GM21515 (cell line): ENCODE measurements around the gene RAPGEF1.
"Not testable (repeated sequence)": the region's sequence is repeated elsewhere in the genome, so short reads cannot be mapped to it uniquely, and the experiment has no call there.

Experiments
- ATAC-seq: cut with Tn5 transposase; IDR thresholded peaks from one replicate; pipeline ENCODE4 v1.9.1; 2021; ENCODE audit not compliant: unreplicated experiment

RAPGEF1 gene

DNA sequence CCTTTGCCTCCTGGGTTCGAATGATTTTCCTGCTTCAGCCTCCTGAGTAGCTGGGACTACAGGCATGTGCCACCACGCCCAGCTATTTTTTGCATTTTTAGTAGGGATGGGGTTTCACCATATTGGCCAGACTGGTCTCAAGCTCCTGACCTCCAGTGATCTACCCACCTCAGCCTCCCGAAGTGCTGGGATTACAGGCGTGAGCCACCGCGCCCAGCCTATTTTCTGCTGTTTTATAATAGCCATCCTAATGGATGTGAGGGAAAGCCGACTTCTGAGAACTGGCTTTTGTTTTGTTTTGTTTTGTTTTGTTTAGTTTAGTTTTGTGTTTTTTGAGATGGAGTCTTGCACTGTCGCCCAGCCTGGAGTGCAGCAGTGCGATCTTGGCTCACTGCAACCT is 13.9 kb upstream of the RAPGEF1 start:
- not testable (repeated sequence) for ATAC-seq

DNA sequence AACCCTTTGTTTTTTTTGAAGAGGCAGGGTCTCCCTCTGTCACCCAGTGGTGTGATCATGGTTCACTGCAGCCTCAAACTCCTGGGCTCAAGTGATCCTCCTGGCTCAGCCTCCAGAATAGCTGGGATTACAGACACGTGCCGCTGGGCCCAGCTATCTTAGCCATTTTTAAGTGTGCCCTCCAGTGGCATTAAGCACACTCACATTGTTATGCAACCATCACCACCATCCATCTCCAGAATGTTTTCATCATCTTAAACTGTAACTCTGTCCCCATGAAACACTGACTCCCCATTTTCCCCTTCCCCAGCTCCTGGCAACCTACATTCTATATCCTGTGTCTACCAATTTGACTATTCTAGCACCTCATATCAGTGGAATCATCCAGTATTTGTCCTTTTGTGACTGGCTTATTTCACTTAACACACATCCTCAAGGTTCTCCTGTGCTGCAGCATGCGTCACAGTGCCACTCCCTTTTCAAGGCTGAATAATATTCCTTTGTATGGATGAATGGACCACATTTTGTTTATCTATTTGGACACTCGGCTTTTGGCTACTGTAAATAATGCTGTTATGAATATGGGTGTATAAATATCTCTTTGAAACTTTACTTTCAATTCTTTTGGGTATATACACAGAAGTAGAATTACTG is 12.5 kb upstream of the RAPGEF1 start:
- no peak for ATAC-seq

DNA sequence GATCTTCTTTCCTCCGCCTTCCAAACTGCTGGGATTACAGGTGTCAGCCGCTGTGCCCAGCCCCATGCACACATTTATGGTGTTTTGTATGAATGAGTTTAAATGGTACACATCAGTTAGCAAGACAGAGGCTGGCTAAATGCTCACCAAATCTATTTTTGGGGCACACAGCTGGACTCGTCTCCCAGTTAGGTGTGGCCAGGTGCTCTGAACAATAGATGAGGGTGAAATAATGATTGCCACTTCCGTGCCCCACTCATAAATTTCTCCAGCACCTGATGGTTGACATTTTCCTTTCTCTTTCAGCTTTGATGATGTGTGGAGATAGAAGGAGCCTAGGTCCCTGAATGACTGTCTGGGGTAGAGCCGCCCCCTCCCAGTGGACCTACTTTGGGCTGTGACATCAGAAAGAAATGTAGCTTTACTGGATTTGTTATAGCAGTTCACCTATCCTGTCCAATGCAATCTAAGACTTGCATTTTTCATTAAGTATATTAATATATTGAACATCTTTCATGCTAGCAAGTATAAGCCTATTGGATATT is 8.6 kb upstream of the RAPGEF1 start:
- ATAC-seq = no peak

DNA sequence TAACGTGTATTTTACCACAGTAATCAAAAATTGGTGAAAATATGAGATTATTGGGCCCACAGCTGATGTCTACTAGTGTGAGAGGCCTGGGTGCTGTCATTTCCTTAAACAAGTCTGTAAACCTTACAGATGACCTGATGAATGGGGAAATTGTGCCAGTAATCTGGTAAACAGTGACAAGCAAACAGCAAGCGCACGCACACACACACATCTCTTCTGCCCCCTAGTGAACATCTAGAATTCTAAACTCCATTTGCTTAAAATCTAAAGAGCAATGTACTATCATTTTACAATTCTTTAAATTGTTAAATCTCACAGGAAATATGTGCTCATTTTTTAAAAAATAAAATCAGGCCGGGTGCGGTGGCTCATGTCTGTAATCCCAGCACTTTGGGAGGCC is 7.5 kb upstream of the RAPGEF1 start:
- no peak for ATAC-seq

DNA sequence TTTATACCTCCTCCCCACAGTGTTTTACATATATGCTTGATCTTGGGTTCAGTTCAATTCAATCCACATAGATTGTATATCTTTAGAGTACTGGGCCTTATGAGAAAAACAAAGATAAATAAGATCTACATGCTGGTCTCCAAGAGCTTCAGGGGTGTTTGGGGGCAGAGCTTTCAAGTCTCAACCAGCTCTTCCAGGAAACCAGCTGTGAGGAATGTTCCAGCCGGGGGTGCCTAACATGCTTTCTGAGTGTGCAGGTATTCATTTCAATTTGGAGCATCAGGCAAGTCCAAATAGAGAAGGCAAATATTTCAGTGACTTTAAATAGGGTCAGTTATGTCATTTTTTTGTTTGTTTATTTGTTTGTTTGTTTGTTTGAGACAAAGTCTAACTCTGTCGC is 5.7 kb upstream of the RAPGEF1 start:
- no peak for ATAC-seq

DNA sequence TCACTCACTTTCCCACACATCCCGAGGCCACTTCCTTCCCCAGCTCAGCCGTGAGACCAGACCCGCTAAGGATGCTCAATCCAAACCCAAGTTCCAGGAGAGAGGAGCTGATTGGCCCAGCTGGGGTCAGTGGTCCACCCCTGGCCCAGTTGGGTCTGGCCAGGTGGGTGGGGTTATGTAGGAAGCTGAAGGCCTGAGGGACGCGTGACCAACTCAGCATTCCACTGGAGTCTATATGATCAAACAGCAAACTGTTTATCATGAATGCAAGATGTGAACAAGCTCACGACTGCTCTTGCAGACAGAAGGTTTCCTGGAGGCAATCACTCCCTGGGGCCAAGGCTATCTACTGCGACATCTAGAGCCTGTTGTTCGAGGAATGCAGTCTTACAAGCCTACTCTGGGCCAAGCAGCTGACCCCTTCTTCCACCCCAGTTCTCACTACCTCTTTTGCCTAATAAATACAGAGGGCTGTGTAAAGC is 4.9 kb upstream of the RAPGEF1 start:
- ATAC-seq = no peak

DNA sequence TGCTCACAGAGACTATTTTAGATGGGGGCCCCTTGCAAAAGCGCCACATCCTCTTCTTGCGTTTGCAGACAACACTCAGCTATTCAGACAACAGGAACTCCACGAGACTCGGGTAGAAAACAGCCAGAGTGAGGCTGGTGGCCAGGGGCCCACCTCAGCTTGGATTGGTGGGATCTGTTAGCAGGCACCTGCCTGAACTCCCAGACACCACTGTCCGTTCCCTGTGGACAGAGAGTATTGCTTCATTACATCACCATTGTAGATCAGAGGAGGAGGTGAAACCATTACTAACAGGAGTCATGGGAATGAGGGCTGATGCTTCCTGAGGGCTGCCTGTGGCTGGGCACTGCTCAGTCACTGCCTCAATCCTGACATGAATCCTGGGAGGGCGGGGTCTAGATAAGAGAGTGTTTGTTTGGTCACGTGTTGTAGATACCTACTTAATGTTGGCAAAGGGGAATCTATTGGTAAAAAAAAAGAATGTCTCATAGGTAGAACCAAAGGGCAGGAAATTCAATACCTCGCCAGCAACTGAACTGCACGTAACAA is 4.4 kb upstream of the RAPGEF1 start:
- no peak for ATAC-seq

DNA sequence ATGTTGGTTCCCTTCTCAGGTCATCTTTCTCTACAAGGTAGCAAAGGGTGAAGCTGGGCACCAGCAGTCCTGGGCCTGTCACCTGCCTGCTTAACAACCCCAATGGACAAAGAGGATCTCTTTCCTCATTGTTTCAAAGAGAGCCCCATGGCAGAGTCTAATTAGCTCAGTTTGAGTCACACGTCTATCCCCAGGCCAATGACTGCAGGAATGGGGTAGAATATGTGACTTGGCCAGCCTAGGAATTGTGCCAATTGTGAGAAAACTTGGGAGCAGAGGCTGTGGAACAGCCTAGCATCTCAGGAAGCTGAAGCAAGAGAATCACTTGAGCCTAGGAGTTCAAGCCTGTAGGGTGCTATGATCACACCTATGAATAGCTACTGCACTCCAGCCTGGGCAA is 3.6 kb upstream of the RAPGEF1 start:
- no peak for ATAC-seq

DNA sequence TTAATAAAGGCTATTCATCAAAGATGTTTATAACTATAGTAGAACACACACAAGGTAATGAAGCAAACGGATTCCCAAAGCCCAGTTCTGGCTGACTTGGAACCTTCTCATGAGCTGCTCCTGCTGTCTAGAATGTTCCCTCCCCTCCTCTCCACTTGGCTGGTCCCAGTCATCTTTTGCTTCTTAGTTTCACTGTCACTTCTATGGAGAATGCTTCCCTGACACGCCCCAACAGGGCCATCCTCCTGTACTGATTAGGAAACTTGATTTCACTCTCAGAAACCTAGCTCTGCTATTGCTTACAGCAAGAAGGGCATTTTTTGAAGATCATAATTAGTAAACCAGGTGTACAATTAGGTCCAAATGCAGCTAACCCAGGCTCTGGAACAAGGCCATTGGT is 3.2 kb upstream of the RAPGEF1 start:
- no peak for ATAC-seq

DNA sequence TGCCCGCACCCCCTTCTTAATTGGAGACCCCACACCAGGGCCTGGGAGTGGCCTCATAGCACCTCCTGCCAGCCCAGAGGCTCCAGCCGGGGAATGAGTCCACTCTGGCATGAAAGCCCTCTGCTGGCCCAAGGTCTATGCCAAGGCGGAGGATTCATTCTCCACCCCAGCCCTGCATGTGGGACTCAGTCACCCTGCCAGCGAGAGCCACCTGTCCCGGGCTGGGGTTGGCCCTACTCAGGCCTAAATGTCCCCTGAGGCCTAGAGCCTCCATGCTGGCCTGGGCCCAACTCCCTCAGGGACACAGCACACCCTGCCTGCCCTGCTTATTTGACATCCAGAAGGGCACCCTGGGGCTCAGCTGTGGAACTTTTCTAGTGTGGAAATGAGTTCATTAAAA is 1.0 kb upstream of the RAPGEF1 start:
- ATAC-seq = no peak

DNA sequence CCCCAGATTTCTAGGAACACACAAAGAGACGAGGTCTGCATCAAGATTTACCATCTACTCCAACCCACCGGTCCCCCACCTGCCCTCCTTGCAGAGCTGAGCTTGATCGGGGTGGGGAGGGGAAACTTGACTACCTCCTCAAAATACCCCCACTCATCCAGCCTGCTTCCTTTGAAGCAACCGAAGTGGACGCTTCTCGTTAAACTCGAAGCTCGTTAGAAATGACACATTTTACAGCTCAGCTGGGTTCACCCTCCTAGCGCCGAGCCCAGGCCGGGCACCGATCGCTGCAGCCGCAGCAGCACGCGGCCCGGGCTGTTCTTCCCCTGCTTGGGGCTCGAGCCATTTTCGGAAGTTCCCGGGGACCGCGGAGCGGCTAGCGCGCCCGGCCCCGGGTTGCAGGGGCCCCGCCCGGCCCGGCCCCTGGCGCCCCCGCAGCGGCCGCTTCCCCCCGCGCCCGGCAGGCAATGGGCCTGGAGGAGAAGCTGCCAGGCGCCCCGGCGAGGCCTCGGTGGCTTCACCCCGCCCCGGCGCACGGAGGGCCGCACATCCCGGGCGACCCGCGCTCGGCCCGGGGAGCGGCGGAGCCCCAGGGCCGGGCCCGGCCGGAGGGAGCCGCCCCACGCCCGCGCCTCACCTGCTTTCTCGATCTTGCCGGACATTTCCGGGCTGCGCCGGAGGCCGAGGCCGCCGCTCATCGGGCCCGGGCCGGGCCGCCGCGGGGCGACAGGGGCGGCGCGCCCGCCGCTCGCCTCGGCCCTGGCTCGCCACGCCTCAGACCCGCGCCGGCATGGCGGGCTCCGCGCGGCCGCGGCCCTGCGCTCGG is 530 bp downstream of the RAPGEF1 start:
- peak; percentile 24 for ATAC-seq

DNA sequence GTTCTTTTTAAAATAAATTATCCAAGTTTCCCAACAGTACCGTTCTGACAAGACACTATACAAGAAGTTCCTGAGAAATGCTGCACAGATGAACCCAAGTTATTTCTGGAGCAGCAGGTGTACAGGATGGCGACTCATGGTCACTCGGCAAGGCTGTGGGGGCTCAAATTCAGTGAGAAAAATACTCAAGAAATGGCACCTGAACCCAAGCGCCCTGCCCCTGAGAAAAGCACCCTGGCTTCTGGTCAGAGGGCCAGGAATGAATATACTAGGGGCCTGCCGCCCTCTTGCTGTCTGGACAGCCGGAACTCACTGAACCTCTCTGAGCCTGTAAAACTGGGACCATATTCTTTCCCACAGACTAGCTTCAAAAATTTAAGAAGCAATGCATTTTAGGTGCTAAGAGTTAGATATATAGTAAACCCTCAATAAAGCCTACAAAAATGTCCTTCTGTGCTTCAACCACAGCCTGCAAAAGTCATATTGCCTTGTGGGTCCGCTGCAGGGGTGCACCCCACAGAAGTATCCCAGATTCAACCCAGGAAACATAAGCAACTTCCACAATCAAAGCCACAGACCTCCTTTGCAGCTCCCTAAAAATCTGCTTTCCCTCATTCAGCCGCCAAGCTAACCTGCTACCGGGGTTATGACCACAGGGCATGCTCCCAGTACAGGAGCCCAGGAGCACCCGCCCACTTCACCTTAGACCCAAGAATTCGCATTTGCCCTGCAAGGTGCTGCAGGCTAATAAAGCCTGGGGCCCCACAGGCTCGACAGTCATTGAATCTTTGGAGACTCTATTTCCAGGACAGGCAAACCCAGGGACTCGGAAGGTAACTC is 1.4 kb downstream of the RAPGEF1 start:
- no peak for ATAC-seq

DNA sequence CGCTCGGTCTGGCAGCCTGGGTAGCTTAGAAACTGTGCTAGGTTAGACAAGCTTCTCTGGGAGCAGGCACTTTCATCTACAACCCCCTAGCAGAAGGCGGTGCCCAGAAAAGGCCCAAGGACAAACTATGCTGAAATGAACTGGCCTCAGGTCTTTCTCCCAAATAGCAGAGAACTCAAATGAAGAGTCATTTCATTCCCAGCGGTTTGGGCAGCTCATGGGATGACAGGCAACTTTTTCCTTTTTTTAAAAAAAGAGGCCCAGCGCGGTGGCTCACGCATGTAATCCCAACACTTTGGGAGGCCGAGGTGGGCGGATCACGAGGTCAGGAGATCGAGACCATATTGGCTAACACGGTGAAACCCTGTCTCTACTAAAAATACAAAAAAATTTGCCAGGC is 2.5 kb downstream of the RAPGEF1 start:
- ATAC-seq = no peak

DNA sequence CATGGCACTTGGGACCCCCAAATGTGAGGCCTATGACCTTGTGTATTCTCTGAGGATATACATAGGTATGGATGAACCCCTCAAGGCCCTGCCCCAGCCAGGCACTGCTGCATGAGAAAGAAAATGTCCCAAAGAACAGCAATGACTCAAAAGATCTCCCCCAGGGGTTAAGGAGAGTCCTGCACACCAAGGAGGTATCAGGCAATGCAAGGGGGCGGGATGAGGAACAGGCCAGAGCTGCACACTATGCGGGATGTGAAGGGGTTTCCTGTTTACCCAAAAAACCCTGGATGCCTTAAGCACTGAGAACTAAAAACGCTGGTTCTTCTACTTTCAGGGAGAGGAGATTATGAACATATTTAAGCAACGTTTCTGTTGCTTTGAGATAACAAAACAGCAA is 3.4 kb downstream of the RAPGEF1 start:
- ATAC-seq = no peak

DNA sequence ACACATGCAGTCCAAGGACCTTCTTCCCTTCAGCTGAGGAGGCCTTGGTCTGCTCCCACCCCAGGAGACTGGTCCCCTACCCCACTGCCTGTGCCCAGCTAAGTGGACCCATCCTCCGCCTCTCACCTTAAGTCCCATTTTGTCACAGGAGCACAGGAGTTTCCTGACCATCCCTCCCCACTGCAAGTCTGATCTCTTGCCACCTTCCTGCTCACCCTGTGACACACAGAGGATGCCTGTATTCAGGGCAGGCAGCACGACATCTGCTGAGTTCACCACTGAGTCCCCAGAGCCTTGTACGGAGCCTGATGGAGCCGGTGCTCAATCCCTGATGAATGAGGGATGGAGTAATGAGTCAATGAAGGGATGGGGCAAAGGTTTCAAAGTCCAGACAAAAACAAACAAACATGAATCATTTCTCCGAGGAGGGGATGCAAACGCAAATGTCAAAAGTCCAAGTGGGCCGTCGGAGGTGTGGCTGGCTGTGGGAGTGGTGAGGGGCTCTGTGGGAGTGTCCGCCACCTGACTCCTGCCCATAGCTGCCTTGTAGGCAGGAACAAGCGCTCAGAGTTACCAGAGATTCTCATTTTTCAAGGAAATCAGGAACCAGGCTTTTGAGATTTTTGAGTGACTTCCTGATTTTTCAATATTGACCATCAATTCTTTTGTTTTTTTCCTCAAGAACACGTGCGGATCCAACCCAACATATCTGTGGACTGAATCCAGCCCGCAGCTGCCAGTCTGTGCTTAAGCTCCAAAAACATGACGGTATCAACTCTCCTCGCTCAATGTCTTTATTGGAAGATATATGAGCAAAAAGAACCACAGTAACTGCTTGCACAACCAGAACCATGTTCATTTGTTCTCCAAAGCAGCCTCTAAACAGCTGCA is 4.4 kb downstream of the RAPGEF1 start:
- no peak for ATAC-seq

DNA sequence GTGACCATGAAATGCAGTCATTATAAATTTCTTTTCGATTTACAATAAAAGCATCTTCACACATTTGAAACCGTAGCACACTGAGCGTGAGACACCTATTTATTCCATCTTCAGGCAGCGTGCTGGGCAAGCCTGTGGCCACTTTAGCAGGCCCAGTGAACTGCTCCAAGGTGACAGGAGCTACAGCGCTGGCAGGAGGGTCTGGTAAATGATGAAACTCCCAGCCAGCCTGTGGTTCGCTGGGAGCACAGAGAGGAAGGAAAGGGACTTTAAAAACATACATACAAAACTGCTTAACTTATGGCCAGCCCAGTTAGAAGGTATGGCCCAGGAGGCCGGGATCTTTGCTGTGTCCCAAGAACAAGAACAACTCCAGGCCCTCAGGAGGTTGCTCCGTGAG is 5.1 kb downstream of the RAPGEF1 start:
- ATAC-seq = no peak

DNA sequence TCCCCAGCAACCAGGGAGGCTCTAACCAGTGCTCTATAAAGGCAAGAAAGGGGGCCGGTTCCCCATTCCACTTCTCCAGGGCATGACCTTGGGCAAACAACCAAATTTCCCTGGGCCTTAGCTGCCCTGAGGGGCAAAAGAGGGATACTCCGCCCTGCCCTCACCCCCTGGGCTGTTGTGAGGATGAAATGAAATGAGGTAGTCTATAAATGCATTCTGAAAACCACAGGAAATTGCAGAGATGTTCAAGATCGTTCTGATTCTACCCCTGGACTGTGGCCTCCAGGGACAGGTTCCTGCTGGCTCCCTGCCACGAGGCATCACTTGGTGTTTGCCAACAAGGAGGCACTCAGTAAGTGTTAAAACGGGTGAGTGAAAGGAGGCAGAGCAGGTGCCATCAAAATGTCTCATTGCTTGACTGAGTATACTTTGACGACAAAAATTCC is 5.7 kb downstream of the RAPGEF1 start:
- ATAC-seq = no peak

DNA sequence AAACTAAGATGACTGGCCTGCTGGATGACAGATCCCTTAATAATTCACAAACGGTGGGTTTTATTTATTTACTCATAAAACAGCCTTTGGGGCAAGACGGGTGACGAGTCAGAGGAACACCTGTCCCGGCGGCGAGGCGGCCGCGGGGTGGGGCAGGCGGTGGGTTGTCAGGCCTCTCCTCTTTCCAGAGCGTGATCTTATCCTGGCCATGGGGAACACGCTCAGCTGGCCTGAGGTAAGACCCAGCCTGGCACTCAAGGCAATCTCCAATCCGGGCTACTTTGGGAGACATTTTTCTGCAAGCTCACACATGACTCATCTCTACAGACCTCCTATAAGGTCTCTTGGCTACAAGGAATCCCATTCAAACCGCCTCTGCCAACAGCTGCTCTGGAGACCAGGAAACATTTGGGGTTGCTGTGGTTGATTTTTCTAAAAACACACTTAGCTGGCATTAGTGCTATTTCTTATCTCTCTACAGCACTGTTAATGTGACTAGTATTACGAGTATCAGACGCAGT is 6.3 kb downstream of the RAPGEF1 start:
- ATAC-seq = no peak

DNA sequence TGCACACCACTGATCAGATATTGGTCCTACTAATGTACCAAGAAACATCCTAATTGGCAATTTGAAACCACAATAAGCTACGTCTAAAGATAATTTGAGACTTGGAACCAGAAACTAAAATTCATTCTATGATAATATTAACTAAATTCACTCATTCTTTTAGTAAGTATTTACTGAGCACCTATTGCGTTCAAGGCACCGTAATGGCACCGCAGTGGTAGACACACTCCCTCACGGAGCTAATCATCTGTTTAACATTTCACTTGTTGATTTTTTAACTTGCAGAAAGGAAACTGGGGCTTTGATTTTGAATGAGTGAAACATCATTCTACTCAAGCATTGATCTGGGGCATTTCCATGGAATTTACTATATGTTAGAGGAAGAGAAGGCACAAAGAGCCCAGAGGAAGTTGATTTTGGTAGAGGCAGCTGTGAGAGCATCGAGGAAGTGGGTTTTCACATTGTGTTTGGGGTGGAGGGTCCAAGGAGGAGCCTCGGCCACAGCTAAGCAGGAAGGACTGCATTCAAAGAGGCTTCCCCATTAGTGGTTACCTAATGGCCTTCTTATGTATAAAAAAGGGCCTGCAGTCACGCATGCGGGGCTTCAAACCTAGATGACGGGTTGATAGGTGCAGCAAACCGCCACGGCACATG is 7.1 kb downstream of the RAPGEF1 start:
- no peak for ATAC-seq
